ENCODE measurements around the gene FBXO31.

The FBXO31 gene

GRCh38 chr16:87330257-87330624 is 53.3 kb downstream of the FBXO31 start:
- CTCF ChIA-PET, result interaction anchor here (1.9 kb wide), 1 partner anchor 65 kb away, joined by 8 read pairs; no protein-coding TSS in a partner anchor
- POLR2A ChIA-PET, result interaction anchor here (0.9 kb wide), 1 partner anchor 63 kb away, joined by 3 read pairs; no protein-coding TSS in a partner anchor
- no peak overlapping the region for H3K27ac ChIP-seq (ENCODE audit: insufficient read depth in 1 of 2, low read depth in 1 of 2, low read length in 2 of 2, poor library complexity in 1 of 2, severe bottlenecking in 2 of 2)
- H3K27me3 ChIP-seq (replicated peaks in 2 of 5; ENCODE audit: control insufficient read depth in 4 of 5, insufficient read depth in 5 of 5, low read length in 4 of 5), result no peaks in the 10 kb centered on the region
- peaks cover 3 to 66% (median 44%) of the 10 kb centered on the region in 4 experiments for H3K36me3 ChIP-seq (ENCODE audit: control insufficient read depth in 4 of 4, insufficient read depth in 4 of 4, low read length in 3 of 4)
- no peaks in the 10 kb centered on the region for H3K9me3 ChIP-seq (ENCODE audit: control extremely low read depth in 1 of 5, control insufficient read depth in 4 of 5, insufficient read depth in 2 of 5, low read depth in 1 of 5, low read length in 4 of 5)
- no peak overlapping the region for H3K4me3 ChIP-seq (ENCODE audit: control insufficient read depth in 1 of 7, extremely low read depth in 1 of 7, insufficient read depth in 4 of 7, low read depth in 2 of 7, low read length in 6 of 7)
- peaks cover 0 to 8% (median 3%) of the 10 kb centered on the region in 4 experiments for H3K4me1 ChIP-seq (ENCODE audit: control extremely low read depth in 1 of 4, control insufficient read depth in 4 of 4, insufficient read depth in 4 of 4, low read length in 3 of 4)
- 97% methylated on average over 10 of the region's 11 CpGs for WGBS (ENCODE audit: insufficient coverage)
- no peak for DNase-seq

GRCh38 chr16:87329436-87330256 is 53.9 kb downstream of the FBXO31 start:
- no peaks in the 10 kb centered on the region for H3K27me3 ChIP-seq (replicated peaks in 2 of 5; ENCODE audit: control insufficient read depth in 4 of 5, insufficient read depth in 5 of 5, low read length in 4 of 5)
- peaks cover 3 to 60% (median 40%) of the 10 kb centered on the region in 4 experiments for H3K36me3 ChIP-seq (ENCODE audit: control insufficient read depth in 4 of 4, insufficient read depth in 4 of 4, low read length in 3 of 4)
- no peaks in the 10 kb centered on the region for H3K9me3 ChIP-seq (ENCODE audit: control extremely low read depth in 1 of 5, control insufficient read depth in 4 of 5, insufficient read depth in 2 of 5, low read depth in 1 of 5, low read length in 4 of 5)
- CTCF ChIA-PET, result interaction anchor here (1.9 kb wide), 1 partner anchor 65 kb away, joined by 8 read pairs; no protein-coding TSS in a partner anchor
- no peak overlapping the region for H3K4me3 ChIP-seq (ENCODE audit: control insufficient read depth in 1 of 7, extremely low read depth in 1 of 7, insufficient read depth in 4 of 7, low read depth in 2 of 7, low read length in 6 of 7)
- POLR2A ChIA-PET, result no interaction called here
- peaks cover 0 to 9% (median 7%) of the 10 kb centered on the region in 4 experiments for H3K4me1 ChIP-seq (ENCODE audit: control extremely low read depth in 1 of 4, control insufficient read depth in 4 of 4, insufficient read depth in 4 of 4, low read length in 3 of 4)
- H3K27ac ChIP-seq (ENCODE audit: insufficient read depth in 1 of 2, low read depth in 1 of 2, low read length in 2 of 2, poor library complexity in 1 of 2, severe bottlenecking in 2 of 2), result no peak overlapping the region
- no peak for DNase-seq
- 97% methylated on average over 18 of the region's 20 CpGs for WGBS (ENCODE audit: insufficient coverage)

- peaks cover 0 to 52% (median 34%) of the 10 kb centered on the region in 4 experiments for H3K36me3 ChIP-seq (ENCODE audit: control insufficient read depth in 4 of 4, insufficient read depth in 4 of 4, low read length in 3 of 4)
- no peaks in the 10 kb centered on the region for H3K9me3 ChIP-seq (ENCODE audit: control extremely low read depth in 1 of 5, control insufficient read depth in 4 of 5, insufficient read depth in 2 of 5, low read depth in 1 of 5, low read length in 4 of 5)
- H3K4me1 ChIP-seq (ENCODE audit: control extremely low read depth in 1 of 4, control insufficient read depth in 4 of 4, insufficient read depth in 4 of 4, low read length in 3 of 4), result peaks cover 0 to 10% (median 8%) of the 10 kb centered on the region in 4 experiments
- ChIA-PET CTCF (no interaction called here), POLR2A (interaction anchor here (0.6 kb wide), 1 partner anchor 9 kb away, joined by 4 read pairs; no protein-coding TSS in a partner anchor)
- no peak overlapping the region for H3K4me3 ChIP-seq (ENCODE audit: control insufficient read depth in 1 of 7, extremely low read depth in 1 of 7, insufficient read depth in 4 of 7, low read depth in 2 of 7, low read length in 6 of 7)
- DNase-seq, result no peak
- H3K27me3 ChIP-seq (replicated peaks in 2 of 5; ENCODE audit: control insufficient read depth in 4 of 5, insufficient read depth in 5 of 5, low read length in 4 of 5), result no peaks in the 10 kb centered on the region
- WGBS (ENCODE audit: insufficient coverage), result 96% methylated on average over 11 of the region's 12 CpGs
- H3K27ac ChIP-seq (ENCODE audit: insufficient read depth in 1 of 2, low read depth in 1 of 2, low read length in 2 of 2, poor library complexity in 1 of 2, severe bottlenecking in 2 of 2), result no peak overlapping the region
These were observed 54.7 kb downstream of the FBXO31 start for GRCh38 chr16:87328846-87329245.

DNA sequence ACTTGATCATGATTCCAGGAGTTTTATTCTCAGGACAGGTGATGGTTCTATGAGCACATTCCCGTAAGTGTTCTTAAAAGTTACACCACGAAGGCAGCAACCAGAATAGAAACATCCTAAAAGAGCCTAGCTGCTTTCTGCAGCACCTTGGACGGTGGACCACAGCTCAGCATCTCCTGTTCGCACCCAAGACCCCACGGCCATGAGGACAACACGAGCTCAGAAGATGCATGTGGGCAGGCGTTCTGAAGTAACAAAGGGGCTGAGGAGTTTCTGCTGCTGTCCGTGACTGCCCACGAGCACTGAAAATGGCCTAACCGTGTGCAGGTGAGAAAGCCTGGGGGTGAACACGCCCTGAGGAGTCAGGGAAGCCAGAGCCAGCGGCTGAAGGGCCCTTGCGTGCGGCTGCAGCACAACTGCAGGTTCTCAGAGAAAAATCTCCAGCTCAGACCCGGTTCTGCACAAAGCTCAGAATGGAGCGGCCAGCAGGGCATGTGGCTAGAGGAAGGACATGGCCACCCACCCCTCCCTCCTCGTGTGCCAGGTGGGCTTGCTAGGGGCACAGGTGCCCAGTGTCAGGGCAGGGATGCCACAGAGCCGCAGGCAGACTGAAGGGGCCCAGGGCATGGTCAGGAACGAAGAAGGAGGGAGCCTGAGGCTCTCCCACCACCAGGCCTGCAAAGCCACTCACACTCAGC is 55.6 kb downstream of the FBXO31 start:
- no peaks in the 10 kb centered on the region for H3K27me3 ChIP-seq (replicated peaks in 2 of 5; ENCODE audit: control insufficient read depth in 4 of 5, insufficient read depth in 5 of 5, low read length in 4 of 5)
- H3K9me3 ChIP-seq (ENCODE audit: control extremely low read depth in 1 of 5, control insufficient read depth in 4 of 5, insufficient read depth in 2 of 5, low read depth in 1 of 5, low read length in 4 of 5), result no peaks in the 10 kb centered on the region
- no peak for DNase-seq
- no peak overlapping the region for H3K27ac ChIP-seq (ENCODE audit: insufficient read depth in 1 of 2, low read depth in 1 of 2, low read length in 2 of 2, poor library complexity in 1 of 2, severe bottlenecking in 2 of 2)
- ChIA-PET POLR2A (no interaction called here), CTCF (interaction anchor here (0.6 to 1.1 kb wide), 2 partner anchors 27 to 296 kb away, joined by 3 to 4 read pairs; no protein-coding TSS in a partner anchor)
- H3K4me1 ChIP-seq (ENCODE audit: control extremely low read depth in 1 of 4, control insufficient read depth in 4 of 4, insufficient read depth in 4 of 4, low read length in 3 of 4), result peaks cover 0 to 10% (median 8%) of the 10 kb centered on the region in 4 experiments
- H3K36me3 ChIP-seq (ENCODE audit: control insufficient read depth in 4 of 4, insufficient read depth in 4 of 4, low read length in 3 of 4), result peaks cover 0 to 53% (median 30%) of the 10 kb centered on the region in 4 experiments
- 97% methylated on average over 17 of the region's 19 CpGs for WGBS (ENCODE audit: insufficient coverage)
- H3K4me3 ChIP-seq (ENCODE audit: control insufficient read depth in 1 of 7, extremely low read depth in 1 of 7, insufficient read depth in 4 of 7, low read depth in 2 of 7, low read length in 6 of 7), result no peak overlapping the region

GRCh38 chr16:87326151-87326571 is 57.4 kb downstream of the FBXO31 start:
- ChIA-PET POLR2A (no interaction called here), CTCF (interaction anchor here (1.2 to 2.6 kb wide), 3 partner anchors 11 to 68 kb away, joined by 3 to 14 read pairs (median 4); no protein-coding TSS in a partner anchor)
- Histone ChIP-seq H3K27ac (ENCODE audit: insufficient read depth in 1 of 2, low read depth in 1 of 2, low read length in 2 of 2, poor library complexity in 1 of 2, severe bottlenecking in 2 of 2) (no peak overlapping the region), H3K4me3 (ENCODE audit: control insufficient read depth in 1 of 7, extremely low read depth in 1 of 7, insufficient read depth in 4 of 7, low read depth in 2 of 7, low read length in 6 of 7) (no peak overlapping the region), H3K9me3 (ENCODE audit: control extremely low read depth in 1 of 5, control insufficient read depth in 4 of 5, insufficient read depth in 2 of 5, low read depth in 1 of 5, low read length in 4 of 5) (no peaks in the 10 kb centered on the region), H3K4me1 (ENCODE audit: control extremely low read depth in 1 of 4, control insufficient read depth in 4 of 4, insufficient read depth in 4 of 4, low read length in 3 of 4) (peaks cover 0 to 10% (median 8%) of the 10 kb centered on the region in 4 experiments), H3K36me3 (ENCODE audit: control insufficient read depth in 4 of 4, insufficient read depth in 4 of 4, low read length in 3 of 4) (peaks cover 0 to 40% (median 22%) of the 10 kb centered on the region in 4 experiments), H3K27me3 (replicated peaks in 2 of 5; ENCODE audit: control insufficient read depth in 4 of 5, insufficient read depth in 5 of 5, low read length in 4 of 5) (no peaks in the 10 kb centered on the region)
- DNase-seq, result no peak
- WGBS (ENCODE audit: insufficient coverage), result 94% methylated on average over 11 of the region's 11 CpGs

GRCh38 chr16:87325423-87325858 is 58.1 kb downstream of the FBXO31 start:
- Histone ChIP-seq H3K9me3 (ENCODE audit: control extremely low read depth in 1 of 5, control insufficient read depth in 4 of 5, insufficient read depth in 2 of 5, low read depth in 1 of 5, low read length in 4 of 5) (no peaks in the 10 kb centered on the region), H3K4me1 (ENCODE audit: control extremely low read depth in 1 of 4, control insufficient read depth in 4 of 4, insufficient read depth in 4 of 4, low read length in 3 of 4) (peaks cover 0 to 10% (median 8%) of the 10 kb centered on the region in 4 experiments), H3K27ac (ENCODE audit: insufficient read depth in 1 of 2, low read depth in 1 of 2, low read length in 2 of 2, poor library complexity in 1 of 2, severe bottlenecking in 2 of 2) (no peak overlapping the region), H3K4me3 (ENCODE audit: control insufficient read depth in 1 of 7, extremely low read depth in 1 of 7, insufficient read depth in 4 of 7, low read depth in 2 of 7, low read length in 6 of 7) (no peak overlapping the region), H3K27me3 (replicated peaks in 2 of 5; ENCODE audit: control insufficient read depth in 4 of 5, insufficient read depth in 5 of 5, low read length in 4 of 5) (no peaks in the 10 kb centered on the region), H3K36me3 (ENCODE audit: control insufficient read depth in 4 of 4, insufficient read depth in 4 of 4, low read length in 3 of 4) (peaks cover 0 to 33% (median 16%) of the 10 kb centered on the region in 4 experiments)
- peak in 1 of 3 donors; percentile 13 for DNase-seq
- CTCF ChIA-PET, result interaction anchor here (1.1 to 2.6 kb wide), 5 partner anchors 7 to 72 kb away, joined by 3 to 14 read pairs (median 7); no protein-coding TSS in a partner anchor
- POLR2A ChIA-PET, result no interaction called here
- 58% methylated on average over 15 of the region's 15 CpGs for WGBS (ENCODE audit: insufficient coverage)

Measured in common myeloid progenitor, CD34-positive (primary cell).